Measurements from ENCODE around the gene MFAP4.

DNA sequence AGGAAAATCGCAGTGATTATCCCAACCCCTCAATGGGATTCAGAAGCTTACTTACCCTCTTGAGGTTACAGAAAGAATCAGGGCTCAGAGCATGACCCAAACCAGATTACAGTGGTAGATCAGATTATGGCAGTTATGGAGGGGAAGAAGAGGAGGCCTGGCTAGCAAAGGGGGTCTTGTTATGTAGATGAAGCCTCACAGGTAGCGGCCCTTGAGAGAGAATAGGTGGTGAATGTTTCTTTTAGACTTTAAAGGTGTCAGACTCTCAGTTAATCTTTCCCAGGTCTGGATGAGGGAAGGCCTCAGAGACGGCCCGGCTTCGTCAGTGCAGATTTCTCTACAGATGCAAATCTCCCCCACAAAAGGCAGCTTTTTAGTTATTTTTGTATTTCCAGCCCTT, 39.6 kb upstream of the MFAP4 start:
- TF ChIP-seq, protein P1, sequence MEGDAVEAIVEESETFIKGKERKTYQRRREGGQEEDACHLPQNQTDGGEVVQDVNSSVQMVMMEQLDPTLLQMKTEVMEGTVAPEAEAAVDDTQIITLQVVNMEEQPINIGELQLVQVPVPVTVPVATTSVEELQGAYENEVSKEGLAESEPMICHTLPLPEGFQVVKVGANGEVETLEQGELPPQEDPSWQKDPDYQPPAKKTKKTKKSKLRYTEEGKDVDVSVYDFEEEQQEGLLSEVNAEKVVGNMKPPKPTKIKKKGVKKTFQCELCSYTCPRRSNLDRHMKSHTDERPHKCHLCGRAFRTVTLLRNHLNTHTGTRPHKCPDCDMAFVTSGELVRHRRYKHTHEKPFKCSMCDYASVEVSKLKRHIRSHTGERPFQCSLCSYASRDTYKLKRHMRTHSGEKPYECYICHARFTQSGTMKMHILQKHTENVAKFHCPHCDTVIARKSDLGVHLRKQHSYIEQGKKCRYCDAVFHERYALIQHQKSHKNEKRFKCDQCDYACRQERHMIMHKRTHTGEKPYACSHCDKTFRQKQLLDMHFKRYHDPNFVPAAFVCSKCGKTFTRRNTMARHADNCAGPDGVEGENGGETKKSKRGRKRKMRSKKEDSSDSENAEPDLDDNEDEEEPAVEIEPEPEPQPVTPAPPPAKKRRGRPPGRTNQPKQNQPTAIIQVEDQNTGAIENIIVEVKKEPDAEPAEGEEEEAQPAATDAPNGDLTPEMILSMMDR (IDR thresholded peaks at IDR 0.05): no peak
- TF ChIP-seq POLR2A (IDR thresholded peaks at IDR 0.05): no peak
- TF ChIP-seq EP300 (IDR thresholded peaks at IDR 0.05): no peak
- TF ChIP-seq POLR2AphosphoS5 (IDR thresholded peaks at IDR 0.05): no peak
